Activated T-helper 1 cell treated with Interleukin-2 at 50 U/mL for 16 hours (primary cell): ENCODE data around the gene GPR132.
"Not testable (repeated sequence)": the region's sequence is repeated elsewhere in the genome, so short reads cannot be mapped to it uniquely, and the experiment has no call there.

Experiments used
- DNase-seq: peaks from one replicate; pipeline ENCODE4 v3.0.0-alpha.2; 2020; ENCODE audit warnings: low read depth

Gene GPR132

DNA sequence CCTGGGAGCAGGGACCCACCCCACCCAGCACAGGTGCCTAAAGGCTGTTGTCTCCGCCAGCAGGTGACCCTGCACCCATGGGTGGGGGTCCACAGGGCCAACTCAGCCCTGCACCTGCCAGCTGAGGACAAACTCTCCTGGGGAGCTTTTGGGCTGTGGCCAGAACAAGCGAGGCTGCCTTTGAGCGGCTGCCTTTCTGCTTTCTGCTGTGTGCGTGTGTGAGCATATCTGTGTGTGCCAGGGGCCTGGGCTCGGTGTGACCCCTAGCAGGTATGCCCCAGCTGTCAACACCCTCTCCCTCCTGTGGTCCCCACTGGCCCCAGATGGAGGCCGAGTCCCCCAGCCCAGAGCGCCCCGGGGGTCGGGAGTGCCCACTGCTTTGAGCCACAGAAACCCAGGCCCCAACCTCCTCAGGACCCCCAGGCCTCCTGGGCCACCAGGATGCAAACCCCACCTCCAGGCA lies 25.9 kb upstream of the GPR132 start:
- no peak for DNase-seq

GRCh38 chr14:105090493-105091053 lies 25.3 kb upstream of the GPR132 start:
- DNase-seq, result peak; percentile 78

DNA sequence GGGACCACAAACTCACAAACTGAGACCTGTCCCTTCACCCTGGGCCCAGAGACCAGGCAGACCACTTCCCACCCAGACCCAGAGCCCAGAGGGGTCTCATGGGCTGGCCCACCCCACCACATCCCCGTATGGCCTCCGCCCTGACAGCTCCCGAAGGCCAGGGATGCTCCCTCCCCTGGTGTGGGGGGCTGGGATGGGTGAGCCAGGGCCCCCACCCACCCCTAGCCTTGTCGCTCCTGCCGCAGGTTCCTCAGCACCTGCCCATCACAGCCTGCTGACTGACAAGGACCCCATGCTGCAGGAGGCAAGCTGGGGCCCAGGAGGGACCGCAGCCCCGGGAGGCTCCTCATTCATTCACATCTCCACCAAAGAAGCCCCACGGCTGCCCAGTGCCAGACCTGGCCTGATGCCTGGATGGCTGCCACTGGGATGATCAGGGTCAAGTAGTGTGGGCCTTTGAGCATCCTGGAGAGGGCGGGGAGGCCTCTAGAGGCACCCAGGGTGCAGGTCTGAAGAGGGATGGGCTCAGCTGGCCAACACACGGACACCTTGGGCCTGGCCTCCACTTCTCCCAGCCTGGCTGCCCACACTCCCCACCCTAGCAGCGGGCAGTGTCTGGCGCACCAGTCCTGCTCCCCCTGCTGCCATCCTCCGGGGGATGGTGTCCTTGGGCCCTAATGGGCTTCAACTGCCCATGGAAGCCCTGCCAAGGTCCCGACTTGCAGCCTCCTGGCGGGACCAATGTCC lies 24.7 kb upstream of the GPR132 start:
- no peak for DNase-seq

DNA sequence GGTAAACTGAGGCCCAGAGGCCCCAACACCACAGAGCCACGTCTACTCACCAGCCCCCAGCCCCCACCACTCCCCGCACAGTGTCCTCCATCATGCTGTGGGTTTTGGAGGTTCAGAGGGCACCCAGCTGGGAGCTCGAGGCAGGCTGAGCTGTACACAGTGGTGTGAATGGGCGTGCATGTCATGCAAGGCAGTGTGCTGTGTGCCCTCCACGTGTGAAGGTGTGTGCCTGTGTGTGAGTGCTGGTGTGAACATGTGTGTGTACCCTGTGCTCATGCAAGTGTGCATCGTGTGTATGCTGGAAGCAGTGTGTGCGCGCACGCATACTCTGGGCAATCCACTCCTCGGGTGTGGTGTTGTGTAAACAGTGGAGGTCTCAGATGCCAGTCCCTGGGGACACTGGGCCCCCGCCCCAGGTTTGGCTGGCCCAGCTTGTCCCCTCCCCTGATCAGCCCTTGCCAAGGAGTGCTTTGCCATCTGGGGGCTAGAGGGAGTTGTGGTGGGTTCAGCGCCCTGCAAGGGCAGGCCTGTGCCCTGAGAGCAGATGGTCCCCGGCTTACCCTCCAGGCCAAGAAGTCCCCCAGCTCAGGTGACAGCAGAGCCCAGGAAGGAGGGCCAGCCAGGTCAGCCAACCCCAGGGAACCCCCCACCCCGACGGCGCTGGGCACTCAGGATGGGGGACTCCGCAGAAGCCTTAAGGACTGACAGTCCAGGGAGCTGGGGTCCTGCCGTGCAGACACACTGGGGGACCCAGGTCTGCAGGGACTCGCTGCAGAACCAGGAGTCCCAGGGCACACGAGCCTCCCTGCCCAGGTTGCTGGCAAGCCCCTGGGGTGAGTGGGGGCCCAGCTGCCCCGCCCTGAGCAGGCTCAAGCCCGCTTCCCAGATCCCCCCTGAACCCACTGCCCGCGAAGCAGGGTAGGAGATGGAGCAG lies 23.8 kb upstream of the GPR132 start:
- no peak for DNase-seq

DNA sequence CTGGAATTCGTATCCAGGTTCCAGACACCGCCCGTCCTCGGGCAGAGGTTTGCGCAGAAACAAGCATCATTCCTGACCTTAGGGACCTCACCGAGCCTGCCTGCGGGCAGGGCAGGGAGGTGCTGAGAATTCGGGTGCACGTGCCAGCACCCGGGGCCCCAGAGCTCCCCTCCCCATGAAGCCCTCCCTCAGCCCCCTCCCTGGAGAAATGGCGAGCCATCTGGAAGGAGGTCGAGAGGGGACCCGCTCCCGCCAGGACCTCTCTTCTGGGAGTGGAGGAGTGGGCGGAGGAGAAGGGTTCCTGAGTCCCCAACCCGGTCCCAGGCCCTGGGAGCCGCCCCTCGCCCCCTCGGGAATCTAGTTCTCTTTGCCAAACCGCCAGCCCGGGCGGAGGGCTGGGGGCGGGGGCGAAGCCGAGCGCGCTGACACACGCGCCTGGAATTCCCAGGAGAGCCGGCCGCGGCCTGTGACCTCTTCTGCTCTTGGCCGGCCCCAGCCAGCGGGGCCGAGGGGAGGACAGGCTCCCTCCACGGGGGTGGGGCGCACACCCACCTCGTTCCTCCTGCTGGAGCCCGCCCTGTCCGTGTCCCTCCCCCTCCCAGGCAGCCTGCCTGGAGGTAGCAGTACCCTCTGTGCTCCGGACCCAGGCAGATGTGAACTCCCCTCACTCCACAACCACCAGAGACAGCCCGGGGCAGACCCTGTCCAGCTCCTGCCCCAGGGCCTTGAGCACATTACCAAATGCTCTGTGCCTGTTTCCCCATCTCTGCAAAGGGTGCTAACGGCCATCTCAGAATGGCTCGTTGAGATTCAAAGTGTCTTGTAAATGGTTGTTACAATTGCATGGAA lies 23.0 kb upstream of the GPR132 start:
- no peak for DNase-seq

DNA sequence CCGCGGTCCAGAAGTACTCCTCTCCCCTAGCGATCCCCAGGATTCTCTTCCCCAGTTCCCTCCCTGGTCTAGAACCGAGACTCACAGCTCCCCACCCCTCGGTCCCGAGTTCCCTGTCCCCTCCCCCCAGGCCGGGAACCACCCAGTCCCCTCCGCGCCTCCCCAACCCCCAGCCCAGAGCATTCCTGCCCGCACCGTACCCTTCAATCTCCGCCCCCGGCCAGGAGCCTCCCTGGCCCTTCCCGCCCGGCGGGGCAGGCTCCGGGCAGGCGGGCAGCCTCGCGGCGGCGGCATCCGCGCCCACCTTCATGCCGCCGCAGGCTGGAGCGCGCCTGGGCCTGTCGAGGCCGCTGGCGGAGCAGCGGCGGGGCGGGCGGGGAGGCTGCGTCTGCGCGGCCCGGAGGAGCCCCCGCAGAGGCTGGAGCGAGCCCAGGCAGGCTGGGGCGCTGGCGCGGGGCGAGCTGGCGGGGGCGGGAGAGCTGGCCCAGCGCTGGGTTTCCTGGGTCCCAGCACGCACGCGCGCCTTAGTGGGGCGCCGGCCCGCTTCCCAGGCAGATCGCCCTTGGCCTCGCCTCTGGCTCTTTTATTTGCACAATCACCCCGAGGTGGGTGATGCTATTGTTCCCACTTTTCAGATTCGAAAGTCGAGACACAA lies 22.2 kb upstream of the GPR132 start:
- DNase-seq, result no peak

DNA sequence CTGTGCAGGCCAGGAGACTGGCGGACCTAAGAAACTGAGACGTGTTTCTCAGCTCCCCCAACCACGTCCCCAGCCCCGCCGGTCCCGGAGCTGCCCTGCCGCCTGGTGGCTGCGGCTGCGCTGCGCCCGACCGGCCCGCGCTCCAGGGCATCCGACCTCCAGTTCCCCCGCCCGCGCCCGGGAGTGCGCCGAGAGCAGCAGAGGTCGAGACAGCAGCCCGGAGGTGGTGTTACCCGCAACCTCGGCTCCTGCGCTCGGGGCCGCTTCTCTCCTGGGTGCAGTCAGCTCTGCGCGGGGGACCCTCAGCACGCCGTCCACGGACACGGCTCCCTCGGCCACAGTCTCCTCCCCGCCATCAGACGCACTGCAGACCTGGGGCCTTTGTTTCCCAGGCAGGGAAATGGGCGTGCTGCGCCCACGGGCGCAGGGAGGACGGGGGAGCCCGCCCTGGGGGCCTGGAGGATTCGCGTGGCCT lies 21.6 kb upstream of the GPR132 start:
- DNase-seq, result peak; percentile 79

GRCh38 chr14:105085766-105086165 lies 20.5 kb upstream of the GPR132 start:
- DNase-seq, result no peak

DNA sequence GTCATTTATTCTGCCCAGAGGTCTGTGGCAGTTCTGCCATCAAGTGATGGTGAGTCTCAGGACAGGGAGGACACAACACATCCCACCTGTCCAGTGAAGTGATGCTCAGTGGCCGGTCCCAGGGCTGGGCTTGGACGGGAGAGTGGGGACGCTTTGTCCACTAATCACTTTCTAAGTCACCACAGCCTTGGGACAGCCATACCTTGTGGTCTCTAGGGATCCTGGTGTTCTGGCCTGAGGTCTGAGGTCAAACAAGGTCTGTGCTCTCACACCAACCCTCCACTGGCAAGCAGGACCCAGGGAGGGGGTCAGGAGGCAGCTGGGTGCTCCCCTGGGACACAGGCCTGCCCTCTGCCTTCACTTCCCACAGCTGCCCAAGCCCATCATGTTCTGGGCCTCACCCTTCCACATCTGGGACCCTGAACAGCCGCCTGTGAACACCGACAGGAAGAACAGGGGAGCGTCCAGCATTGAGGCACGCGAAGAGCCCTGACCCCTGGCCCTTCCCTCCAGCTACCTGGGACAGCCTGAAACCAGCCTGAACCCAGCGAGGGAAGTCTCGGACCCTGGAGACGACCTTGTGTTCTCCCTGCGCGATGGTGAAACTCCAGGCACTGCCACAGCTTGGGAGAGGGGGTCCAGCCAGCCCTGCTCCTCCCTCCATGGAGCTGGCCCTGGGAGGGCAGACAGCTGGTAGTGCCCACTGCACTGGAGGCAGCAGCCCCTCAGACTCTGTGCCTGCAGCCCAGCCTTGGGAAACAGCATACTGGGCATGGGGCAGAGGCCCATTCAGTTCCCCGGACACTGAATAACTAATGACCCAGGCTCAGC lies 19.7 kb upstream of the GPR132 start:
- DNase-seq, result no peak

DNA sequence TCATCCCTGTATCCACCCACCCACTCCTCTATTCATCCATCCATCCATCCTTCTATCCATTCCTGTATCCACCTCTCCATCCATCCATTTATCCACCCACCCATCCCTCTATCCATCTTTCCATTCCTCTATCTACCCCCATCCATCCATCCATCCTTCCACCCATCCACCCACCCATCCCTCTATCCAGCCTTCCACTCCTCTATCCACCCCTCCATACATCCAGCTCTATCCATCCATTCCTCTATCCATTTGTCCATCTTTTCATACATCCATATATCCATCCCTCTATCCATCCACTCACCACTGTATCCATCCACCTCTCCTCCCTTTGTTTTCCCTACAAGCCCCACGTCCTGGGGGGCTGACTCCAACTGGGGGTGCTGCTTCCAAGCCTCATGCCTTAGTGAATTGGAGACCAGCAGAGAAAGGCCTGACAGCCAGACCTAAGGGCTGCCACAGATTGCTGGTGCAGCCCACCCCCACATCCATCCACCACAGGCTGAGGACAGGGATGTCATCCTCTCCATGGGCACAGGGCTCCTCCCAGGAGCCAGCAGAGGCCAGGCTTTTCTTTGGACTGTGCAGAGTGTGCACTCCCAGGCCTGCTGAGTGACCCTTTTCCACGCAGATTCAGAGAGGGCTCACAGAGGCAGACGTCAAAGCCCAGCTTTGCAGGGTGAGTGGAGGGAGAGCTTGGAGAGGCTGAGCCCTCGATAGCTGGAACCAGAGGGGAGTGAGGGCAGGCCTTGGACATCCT lies 18.9 kb upstream of the GPR132 start:
- DNase-seq, result no peak

- no peak for DNase-seq
Observed at GRCh38 chr14:105082703-105083102, 17.5 kb upstream of the GPR132 start.

GRCh38 chr14:105081473-105081872 lies 16.2 kb upstream of the GPR132 start:
- DNase-seq, result not testable (repeated sequence)

DNA sequence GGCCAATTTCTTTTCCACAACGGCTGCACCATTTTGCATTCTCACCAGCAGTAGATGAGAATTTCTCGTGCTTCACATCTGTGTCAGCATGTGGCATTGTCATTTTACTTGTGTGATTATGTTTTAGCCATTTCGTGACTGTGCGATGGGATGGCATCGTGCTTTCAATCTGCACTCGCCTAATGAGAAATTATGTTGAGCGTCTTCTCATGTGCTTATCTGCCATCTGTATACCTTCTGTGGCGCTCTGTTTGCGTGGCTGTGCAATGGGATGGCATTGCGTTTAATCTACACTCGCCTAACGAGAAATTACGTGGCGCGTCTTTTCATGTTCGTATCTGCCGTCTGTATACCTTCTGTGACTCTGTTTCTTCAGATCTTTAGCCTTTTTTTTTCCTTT lies 14.9 kb upstream of the GPR132 start:
- no peak for DNase-seq

DNA sequence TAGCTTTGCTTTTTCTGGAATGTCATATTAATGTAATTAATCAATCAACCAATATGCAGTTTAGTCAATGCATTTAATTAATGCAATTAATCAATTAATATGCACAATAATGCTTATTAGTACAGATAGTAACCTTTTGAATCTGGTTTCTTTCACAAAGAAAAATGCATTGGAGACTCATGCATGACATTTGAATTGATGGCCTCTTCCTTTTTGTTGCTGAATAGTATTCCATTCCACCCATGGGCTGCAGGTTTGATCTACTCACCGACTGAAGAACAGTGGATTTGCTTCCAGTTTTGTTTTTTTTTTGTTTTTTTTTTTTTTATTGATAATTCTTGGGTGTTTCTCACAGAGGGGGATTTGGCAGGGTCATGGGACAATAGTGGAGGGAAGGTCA lies 13.1 kb upstream of the GPR132 start:
- DNase-seq, result no peak

DNA sequence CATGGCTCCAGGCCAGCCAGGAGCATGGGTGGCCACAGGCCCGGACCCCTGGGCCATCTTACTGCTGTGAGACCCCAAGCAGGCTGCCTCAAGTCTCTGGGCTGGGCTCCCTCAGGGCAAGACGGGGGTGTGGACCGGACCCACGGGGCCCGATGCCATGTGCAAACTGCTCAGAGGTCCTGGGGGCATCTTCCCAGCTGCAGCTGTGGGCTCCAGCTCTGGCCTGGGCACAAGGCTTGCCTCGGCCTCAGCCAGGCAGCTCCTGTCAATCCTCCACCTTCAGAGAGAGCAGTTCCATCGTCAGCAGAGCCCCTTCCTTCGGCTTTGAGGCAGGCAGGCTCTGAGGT lies 12.4 kb upstream of the GPR132 start:
- DNase-seq, result no peak

DNA sequence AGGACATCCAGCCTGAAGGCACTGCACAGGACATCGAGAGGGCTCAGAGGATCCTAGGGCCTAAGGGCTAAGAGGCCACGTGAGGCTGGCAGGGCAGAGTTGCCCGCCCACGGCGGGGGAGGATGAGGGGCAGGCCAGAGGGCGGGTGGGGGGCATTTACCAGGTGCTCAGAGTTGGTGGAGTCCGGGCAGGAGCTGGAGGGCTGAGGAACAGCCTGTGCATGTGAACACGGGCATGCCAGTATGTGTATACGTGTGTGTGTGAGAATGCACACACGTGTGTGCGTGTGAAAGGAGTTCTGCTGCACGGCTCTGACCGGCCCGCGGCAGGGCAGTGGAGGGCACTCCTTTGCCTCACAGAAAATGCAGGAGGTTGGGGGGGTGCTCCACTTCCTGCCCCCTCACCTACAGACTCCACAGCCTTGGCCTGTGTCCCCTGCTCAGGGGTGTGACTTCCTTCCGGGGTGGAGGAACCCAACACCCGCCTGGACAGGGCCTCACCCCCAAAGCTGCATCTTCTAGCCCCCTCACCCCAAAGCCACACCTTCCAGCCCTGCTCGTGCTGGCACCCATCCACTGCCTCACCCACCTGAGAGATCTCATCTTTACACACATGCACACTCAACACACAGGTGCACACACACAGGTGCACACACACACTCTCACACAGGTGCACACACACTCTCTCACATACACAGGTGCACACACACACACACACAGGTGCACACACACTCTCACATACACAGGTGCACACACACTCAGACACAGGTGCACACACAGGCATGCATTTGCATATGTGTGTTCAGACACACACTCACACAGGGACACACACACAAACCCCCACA lies 11.8 kb upstream of the GPR132 start:
- DNase-seq, result no peak

- no peak for DNase-seq
Observed at GRCh38 chr14:105076296-105076804, 11.1 kb upstream of the GPR132 start.
